H1 (cell line): ENCODE measurements around the gene SS18L1. TPM values are rescaled to one million over a fixed set of nuclear protein-coding genes. Genes with fewer than 3 reads are reported as not detected.

Experiments
- CEBPB ChIP-seq: IDR thresholded peaks from 2 replicates; pipeline ENCODE4 v1.6.1; 2012; ENCODE audit warnings: low read depth, low read length
- CHD1 ChIP-seq: IDR thresholded peaks from 2 replicates; pipeline ENCODE4 v1.6.1; 2012; ENCODE audit warnings: low read depth, low read length, improper control_type of control experiment
- HDAC2 ChIP-seq, 2 experiments: fragments of 300-600 bp in 1 of 2; sonication (generic) in 1 of 2; IDR thresholded peaks; 2 replicates each; pipeline ENCODE4 v1.6.1; 2011 to 2012; ENCODE audit warnings: low read depth in 2 of 2, low read length in 2 of 2, mild to moderate bottlenecking in 2 of 2, moderate library complexity in 2 of 2, borderline replicate concordance in 1 of 2, inconsistent platforms in 1 of 2
- MAFK ChIP-seq: IDR thresholded peaks from 2 replicates; pipeline ENCODE4 v1.6.1; 2012; ENCODE audit warnings: low read depth, mild to moderate bottlenecking, improper control_type of control experiment, low read length
- NRF1 ChIP-seq: IDR thresholded peaks from 2 replicates; pipeline ENCODE4 v1.6.1; 2011; ENCODE audit warnings: mild to moderate bottlenecking, low read depth, low read length, improper control_type of control experiment
- POLR2A ChIP-seq, 2 experiments: IDR thresholded peaks; 1 replicate in 1 of 2; 2 replicates in 1 of 2; pipeline ENCODE4 v1.6.1; 2011; ENCODE audit warnings: low read depth in 2 of 2, low read length in 2 of 2, mild to moderate bottlenecking in 2 of 2; ENCODE audit errors: control extremely low read depth in 1 of 2
- RBBP5 ChIP-seq: IDR thresholded peaks from 2 replicates; pipeline ENCODE4 v1.7.1; 2012; ENCODE audit warnings: low read depth, mild to moderate bottlenecking, inconsistent platforms, low read length, moderate library complexity, borderline replicate concordance
- TCF12 ChIP-seq: IDR thresholded peaks from 2 replicates; pipeline ENCODE4 v1.6.1; 2011; ENCODE audit warnings: low read depth, mild to moderate bottlenecking, low read length
- polyA plus RNA-seq, 7 experiments: library from polyadenylated mRNA; depleted of rRNA in 3 of 7; stranded (reverse) in 5 of 7; unstranded in 2 of 7; fragments of >200 nt in 5 of 7; fragments of 200-250 nt in 2 of 7; gene quantifications; 1 replicate in 5 of 7; 2 replicates in 1 of 7; 4 replicates in 1 of 7; pipeline versions ENCODE4 v1.2.1 to v1.2.3, GENCODE V29; 2011 to 2013; ENCODE audit warnings: missing spikeins in 2 of 7, mixed read lengths in 2 of 7
- total RNA-seq: library from RNA; stranded (reverse); fragmentation: NEBNext Ultra II Directional; extraction: Animal tissue kit (Norgen Biotek cat#: 25700); gene quantifications from 2 replicates; pipeline ENCODE4 v1.2.1, GENCODE V29; 2021
- TF ChIP-seq, protein P1 (sequence below): fragments of 300-600 bp; sonication (generic); IDR thresholded peaks from 2 replicates; pipeline ENCODE4 v1.7.1; 2012; ENCODE audit warnings: low read length, moderate library complexity, mild to moderate bottlenecking, inconsistent platforms; ENCODE audit not compliant: insufficient replicate concordance
- TF ChIP-seq, protein P2 (sequence below): IDR thresholded peaks from 2 replicates; pipeline ENCODE4 v1.6.1; 2012; ENCODE audit warnings: low read length, inconsistent platforms

Gene SS18L1
- total and polyA plus RNA-seq, 2 of the 8 experiments (the other 6 are each of a cell fraction or from before 2014, with no cell fraction given), result 28.4 to 29.7 TPM

- TF ChIP-seq, protein P1, sequence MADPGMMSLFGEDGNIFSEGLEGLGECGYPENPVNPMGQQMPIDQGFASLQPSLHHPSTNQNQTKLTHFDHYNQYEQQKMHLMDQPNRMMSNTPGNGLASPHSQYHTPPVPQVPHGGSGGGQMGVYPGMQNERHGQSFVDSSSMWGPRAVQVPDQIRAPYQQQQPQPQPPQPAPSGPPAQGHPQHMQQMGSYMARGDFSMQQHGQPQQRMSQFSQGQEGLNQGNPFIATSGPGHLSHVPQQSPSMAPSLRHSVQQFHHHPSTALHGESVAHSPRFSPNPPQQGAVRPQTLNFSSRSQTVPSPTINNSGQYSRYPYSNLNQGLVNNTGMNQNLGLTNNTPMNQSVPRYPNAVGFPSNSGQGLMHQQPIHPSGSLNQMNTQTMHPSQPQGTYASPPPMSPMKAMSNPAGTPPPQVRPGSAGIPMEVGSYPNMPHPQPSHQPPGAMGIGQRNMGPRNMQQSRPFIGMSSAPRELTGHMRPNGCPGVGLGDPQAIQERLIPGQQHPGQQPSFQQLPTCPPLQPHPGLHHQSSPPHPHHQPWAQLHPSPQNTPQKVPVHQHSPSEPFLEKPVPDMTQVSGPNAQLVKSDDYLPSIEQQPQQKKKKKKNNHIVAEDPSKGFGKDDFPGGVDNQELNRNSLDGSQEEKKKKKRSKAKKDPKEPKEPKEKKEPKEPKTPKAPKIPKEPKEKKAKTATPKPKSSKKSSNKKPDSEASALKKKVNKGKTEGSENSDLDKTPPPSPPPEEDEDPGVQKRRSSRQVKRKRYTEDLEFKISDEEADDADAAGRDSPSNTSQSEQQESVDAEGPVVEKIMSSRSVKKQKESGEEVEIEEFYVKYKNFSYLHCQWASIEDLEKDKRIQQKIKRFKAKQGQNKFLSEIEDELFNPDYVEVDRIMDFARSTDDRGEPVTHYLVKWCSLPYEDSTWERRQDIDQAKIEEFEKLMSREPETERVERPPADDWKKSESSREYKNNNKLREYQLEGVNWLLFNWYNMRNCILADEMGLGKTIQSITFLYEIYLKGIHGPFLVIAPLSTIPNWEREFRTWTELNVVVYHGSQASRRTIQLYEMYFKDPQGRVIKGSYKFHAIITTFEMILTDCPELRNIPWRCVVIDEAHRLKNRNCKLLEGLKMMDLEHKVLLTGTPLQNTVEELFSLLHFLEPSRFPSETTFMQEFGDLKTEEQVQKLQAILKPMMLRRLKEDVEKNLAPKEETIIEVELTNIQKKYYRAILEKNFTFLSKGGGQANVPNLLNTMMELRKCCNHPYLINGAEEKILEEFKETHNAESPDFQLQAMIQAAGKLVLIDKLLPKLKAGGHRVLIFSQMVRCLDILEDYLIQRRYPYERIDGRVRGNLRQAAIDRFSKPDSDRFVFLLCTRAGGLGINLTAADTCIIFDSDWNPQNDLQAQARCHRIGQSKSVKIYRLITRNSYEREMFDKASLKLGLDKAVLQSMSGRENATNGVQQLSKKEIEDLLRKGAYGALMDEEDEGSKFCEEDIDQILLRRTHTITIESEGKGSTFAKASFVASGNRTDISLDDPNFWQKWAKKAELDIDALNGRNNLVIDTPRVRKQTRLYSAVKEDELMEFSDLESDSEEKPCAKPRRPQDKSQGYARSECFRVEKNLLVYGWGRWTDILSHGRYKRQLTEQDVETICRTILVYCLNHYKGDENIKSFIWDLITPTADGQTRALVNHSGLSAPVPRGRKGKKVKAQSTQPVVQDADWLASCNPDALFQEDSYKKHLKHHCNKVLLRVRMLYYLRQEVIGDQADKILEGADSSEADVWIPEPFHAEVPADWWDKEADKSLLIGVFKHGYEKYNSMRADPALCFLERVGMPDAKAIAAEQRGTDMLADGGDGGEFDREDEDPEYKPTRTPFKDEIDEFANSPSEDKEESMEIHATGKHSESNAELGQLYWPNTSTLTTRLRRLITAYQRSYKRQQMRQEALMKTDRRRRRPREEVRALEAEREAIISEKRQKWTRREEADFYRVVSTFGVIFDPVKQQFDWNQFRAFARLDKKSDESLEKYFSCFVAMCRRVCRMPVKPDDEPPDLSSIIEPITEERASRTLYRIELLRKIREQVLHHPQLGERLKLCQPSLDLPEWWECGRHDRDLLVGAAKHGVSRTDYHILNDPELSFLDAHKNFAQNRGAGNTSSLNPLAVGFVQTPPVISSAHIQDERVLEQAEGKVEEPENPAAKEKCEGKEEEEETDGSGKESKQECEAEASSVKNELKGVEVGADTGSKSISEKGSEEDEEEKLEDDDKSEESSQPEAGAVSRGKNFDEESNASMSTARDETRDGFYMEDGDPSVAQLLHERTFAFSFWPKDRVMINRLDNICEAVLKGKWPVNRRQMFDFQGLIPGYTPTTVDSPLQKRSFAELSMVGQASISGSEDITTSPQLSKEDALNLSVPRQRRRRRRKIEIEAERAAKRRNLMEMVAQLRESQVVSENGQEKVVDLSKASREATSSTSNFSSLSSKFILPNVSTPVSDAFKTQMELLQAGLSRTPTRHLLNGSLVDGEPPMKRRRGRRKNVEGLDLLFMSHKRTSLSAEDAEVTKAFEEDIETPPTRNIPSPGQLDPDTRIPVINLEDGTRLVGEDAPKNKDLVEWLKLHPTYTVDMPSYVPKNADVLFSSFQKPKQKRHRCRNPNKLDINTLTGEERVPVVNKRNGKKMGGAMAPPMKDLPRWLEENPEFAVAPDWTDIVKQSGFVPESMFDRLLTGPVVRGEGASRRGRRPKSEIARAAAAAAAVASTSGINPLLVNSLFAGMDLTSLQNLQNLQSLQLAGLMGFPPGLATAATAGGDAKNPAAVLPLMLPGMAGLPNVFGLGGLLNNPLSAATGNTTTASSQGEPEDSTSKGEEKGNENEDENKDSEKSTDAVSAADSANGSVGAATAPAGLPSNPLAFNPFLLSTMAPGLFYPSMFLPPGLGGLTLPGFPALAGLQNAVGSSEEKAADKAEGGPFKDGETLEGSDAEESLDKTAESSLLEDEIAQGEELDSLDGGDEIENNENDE, result no peak
- TF ChIP-seq TCF12 (no peak), POLR2A (IDR thresholded peaks at IDR 0.05; ENCODE audit: control extremely low read depth in 1 of 2, low read depth in 2 of 2, low read length in 2 of 2) (no peak), NRF1 (no peak), HDAC2 (IDR thresholded peaks at IDR 0.05; ENCODE audit: borderline replicate concordance in 1 of 2, low read depth in 2 of 2, low read length in 2 of 2) (no peak), CEBPB (no peak), RBBP5 (no peak), MAFK (no peak), CHD1 (no peak)
- TF ChIP-seq, protein P2, sequence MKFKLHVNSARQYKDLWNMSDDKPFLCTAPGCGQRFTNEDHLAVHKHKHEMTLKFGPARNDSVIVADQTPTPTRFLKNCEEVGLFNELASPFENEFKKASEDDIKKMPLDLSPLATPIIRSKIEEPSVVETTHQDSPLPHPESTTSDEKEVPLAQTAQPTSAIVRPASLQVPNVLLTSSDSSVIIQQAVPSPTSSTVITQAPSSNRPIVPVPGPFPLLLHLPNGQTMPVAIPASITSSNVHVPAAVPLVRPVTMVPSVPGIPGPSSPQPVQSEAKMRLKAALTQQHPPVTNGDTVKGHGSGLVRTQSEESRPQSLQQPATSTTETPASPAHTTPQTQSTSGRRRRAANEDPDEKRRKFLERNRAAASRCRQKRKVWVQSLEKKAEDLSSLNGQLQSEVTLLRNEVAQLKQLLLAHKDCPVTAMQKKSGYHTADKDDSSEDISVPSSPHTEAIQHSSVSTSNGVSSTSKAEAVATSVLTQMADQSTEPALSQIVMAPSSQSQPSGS, result no peak
These were observed 85.5 kb downstream of the SS18L1 start (continued) for GRCh38 chr20:62228982-62229545.
